Measurements from ENCODE around the gene IRF2. TPM values are rescaled to one million over a fixed set of nuclear protein-coding genes. Genes with fewer than 3 reads are reported as not detected.

The IRF2 gene
- total RNA-seq (2014; rRNA removed; shearing (Covaris generic)), result 10.7 and 33.4 TPM in 2 replicates

DNA sequence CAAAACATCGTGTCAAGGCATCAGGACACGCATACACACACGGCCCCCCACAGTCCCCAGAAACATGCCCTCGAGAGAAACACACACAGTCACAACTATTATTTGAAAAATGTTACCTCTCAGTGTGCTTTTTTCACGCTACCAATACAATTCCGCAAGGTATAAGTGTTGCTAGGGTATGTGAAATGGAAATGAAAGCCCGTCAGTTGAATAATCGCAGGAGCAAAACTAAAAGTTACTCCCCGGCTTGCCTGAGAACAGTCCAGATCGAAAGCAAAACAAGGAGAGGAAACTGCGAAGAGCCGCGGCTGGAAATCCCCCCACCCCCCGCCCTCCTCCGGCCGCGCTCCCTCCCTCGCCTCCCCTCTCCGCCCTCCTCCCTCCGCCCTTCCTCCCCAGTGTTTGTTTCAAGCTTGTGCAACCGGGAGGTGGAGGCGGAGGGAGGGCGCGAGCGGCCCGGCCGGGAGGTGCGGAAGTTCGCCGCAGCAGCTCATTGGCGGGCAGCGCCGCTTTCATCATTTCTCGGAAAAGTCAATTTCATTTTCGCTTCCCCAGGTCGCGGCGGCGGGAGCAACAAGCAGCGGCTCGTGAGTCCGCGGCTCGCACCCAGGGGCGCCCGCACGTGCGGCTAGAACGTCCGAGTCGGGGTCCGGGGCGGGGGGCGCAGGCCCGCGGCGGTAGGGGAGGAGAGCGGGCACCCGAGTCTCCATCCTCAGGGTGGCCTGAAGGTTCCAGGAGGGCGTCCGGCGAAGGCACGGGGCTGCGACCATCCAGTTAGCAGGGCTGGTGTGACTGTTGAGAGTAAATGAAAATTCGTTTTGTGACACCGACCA is at the start of gene IRF2:
Gene IRF2 (minus strand): TSS at position 288 of the 833 bp plus-strand sequence. CDS start 45,486 bp downstream, outside the sequence.
- DNase-seq (ENCODE audit: low read depth), result peak; percentile 95

DNA sequence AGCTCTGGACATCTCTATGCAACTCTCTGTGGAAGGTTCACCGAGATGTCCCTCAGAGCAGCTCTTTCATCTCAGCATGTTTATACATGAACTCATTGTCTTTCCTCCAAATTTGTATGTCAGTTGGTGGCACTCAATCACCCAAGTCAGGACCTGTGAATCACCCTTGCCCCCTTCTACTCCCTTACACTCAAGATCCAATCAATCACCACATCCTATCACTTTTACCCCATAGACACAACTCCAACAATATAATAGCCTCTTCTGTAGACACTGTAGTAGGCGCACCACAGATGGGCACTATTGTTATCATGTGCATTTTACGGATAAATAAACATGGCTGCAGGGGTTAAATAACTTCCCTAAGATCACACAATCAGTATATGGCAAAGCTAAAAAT is 41.3 kb upstream of the IRF2 start:
- DNase-seq (ENCODE audit: low read depth), result no peak

- DNase-seq (ENCODE audit: low read depth), result peak; percentile 63
Measured at GRCh38 chr4:184514121-184514988, 40.0 kb upstream of the IRF2 start.

- no peak for DNase-seq (ENCODE audit: low read depth)
Measured at GRCh38 chr4:184513802-184514120, 39.4 kb upstream of the IRF2 start.

DNA sequence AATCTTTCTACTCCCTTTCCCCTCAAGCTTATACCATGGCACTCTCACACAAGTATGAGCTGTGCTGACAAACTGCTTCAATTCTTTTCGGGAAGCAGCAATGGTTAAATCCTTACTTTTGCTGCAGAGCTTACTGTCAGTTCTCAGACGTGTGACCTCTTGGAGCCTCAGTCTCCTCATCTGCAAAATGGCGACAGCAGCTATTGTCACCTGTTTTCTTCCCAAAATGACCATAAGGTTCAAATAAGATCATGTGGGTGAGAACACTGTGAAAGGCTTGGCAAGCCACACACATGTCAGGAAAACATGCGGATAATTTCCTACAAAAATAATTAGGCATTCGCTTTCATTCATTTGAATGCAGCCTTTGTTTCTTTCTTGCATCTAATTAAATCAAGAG is 36.8 kb upstream of the IRF2 start:
- DNase-seq (ENCODE audit: low read depth), result no peak

DNA sequence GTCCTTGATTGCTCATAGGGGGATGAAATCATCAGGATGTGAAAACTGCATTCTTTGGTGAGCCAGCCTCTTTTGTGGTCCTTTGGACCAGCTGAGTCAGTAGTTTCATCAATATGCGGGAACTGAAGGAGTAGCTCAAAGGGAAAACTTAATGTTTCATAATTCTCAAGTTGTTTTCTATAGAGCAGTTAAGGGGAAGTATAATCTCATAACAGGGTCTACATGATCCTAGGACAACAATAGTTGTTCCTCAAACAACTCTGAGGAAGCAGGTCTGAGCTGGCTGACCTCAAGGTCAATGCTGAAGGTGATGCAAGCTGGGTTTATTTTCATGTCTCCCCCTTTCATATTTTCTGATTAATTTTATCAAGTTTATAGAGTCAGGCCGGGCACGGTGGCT is 36.1 kb upstream of the IRF2 start:
- DNase-seq (ENCODE audit: low read depth), result no peak

DNA sequence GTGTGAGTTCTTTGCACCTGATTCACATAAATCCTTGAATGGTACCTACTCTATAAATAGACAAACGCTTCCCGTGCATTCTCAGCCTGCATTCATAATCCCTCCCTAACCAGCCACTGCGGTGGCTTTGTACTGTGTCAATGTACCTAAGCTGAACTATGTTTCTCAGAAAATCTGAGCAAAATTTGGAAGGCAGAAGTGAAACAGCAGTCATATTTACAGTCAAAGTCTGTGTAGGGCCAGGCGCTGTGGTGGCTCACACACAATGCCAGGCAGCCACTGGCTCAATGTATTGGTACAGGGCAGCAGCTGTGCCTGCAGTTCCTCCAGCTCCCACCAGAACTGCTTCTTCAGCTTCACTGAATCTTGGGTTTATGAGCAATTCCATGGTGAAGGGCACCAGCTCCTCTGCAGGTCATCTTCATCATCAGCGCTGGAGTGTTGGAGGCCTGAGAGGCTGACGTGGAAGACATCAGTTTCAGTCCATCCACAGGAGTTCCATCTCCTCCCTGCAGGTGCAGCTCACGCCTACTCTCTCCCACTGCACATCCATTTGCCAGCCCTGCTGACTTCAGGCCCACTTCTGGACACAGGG is 32.3 kb upstream of the IRF2 start:
- DNase-seq (ENCODE audit: low read depth), result peak; percentile 2

DNA sequence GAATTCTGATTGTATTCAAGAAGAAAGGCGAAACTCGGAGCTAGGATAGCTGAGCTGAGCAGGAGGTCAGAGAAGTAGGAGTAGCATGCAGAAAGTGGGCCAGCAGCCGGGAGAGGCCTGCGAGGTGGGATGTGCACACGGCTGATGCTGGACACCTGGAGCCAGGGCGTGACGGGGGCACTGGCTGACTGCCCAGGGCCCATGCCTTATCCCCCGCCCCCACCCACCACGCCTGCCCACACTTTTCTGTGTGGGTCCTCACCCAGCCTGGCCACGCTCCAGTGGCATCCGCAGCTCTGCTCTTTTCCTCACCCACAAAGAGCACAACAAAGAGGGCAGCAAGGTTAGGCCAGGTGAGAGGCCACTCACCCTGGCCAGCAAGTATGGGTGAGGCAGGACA is 30.0 kb upstream of the IRF2 start:
- no peak for DNase-seq (ENCODE audit: low read depth)

- DNase-seq (ENCODE audit: low read depth), result peak; percentile 9
Measured at GRCh38 chr4:184503869-184504300, 29.5 kb upstream of the IRF2 start.

DNA sequence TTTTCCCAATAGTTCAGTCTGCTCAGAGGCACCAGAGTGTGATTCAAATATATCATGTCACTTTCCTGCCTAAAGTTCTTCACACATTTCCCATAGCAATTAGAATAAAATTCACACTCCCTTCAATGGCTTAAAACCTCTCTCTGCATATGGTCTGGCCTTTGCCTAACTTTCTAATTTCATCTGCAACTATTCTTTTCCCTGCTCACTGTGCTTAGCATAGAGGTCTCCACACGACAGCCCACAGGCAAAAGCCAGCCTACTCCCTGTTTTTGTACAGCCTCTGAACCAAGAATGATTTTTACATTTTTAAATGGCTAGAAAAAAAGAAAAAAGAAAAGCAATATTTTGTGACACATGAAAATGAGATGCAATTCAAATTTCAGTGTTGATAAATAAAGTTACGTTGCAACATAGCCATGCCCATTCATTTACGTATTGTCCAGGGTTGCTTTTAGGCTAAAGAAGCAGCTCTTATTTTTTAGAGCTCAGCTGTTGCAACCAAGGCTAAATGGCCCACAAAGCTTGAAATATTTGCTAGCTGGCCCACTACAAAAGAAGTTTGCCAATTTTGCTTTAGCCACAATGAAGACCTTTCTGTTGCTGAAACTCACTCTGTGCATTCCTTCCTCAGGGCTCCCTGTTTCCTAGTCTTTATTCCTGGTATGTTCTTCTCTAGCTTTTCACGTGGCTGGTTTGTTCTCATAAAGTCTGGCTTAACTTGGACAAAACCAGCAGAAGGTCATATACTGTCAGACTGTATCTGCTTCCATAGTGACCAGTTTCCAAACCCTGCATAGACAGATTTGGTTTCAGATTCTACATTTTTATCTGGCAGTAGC is 26.6 kb upstream of the IRF2 start:
- DNase-seq (ENCODE audit: low read depth), result no peak

DNA sequence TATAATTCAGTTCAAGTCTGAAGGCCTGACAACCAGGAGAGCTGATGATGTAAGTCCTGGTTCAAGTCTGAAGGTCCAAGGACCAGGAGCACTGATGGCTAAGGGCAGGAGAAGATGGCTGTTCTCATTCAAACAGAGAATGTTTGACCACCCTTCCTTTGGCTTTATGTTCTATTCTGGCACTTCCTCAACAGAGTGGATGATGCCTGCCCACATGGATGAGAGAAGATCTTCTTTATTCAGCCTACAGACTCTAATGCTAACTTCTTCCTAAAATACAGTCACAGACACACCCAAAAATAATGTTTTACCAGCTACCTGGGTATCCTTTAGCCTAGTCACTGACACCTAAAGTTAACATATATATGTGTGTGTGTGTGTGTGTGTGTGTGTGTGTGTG is 25.6 kb upstream of the IRF2 start:
- no peak for DNase-seq (ENCODE audit: low read depth)

GRCh38 chr4:184498598-184498997 is 24.2 kb upstream of the IRF2 start:
- DNase-seq (ENCODE audit: low read depth), result no peak

GRCh38 chr4:184489771-184490170 is 15.4 kb upstream of the IRF2 start:
- DNase-seq (ENCODE audit: low read depth), result no peak

DNA sequence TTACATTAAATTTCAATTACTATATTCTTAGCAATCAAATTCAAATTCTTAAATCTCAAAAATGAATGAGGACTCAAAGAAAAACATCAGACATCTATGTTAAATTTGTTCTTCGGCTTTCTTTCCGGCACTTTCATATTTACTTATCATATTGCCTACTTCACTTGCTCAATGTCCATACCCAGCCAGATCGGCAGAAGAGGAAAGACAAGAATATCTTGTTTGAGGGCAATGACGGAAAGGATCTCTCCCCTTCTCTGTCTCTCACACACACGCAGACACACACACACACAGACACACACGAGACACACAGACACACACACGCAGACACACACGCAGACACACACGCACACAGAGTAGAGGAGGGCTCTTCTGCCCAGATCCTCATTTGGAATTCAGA is 13.2 kb upstream of the IRF2 start:
- DNase-seq (ENCODE audit: low read depth), result no peak

- DNase-seq (ENCODE audit: low read depth), result no peak
Measured at GRCh38 chr4:184485279-184485678, 10.9 kb upstream of the IRF2 start.

DNA sequence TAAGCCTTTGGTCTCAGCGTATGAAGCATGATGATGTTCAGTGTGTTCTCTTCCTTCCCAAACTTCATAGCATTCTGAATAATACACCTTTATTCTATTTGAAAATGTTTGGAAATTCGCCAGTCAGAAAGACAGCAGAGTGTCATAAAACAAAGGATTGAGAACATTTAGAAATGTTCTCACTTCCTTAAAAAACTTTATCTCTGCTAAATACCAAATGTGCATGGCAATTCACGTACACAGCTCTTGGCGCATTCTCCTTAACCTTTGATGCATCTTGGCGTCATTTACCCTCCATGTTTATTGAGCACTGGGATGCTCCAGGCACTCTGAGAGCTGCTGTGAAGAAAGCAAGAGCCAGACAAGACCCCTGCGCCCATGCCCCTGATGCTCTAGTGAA is 7.2 kb upstream of the IRF2 start:
- no peak for DNase-seq (ENCODE audit: low read depth)

- DNase-seq (ENCODE audit: low read depth), result no peak
Measured at GRCh38 chr4:184479516-184479950, 5.2 kb upstream of the IRF2 start.

DNA sequence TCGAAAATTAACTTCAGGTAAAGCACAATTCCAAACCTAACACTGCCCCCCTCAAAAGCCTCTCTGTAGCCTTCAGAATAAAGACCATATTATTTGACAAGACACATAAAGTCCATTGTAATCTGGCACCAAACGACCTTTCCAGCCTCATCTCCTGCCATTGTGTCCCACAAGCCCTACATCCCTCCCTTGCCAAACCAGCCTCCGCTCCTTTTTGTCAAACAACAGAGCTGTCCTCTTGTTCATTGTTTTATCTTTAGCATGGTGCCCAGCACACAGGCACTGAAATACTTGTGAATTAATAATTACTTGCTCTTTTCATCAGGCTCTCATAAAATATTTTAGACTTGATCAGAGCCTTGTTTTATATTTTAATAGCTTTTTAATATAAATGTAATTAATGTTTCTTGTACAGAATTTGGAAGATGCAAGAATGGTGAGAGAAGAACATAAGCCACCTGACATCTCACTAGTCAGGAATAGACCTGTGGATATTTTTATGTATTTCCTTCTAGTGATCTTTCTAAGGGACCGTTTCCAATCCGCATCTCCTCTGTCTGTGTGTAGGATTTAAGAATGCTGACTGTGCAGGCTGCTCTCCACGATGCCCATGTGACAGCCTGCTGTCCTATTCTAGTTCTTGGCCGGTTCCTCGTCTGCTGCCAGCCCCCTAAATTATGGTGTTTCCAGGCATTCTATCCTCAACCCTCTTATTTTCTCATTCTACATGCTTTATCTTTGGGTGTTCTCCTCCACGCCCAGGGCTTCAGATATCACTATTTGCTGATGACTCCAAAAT is 3.0 kb upstream of the IRF2 start:
- DNase-seq (ENCODE audit: low read depth), result no peak

GRCh38 chr4:184476695-184477094 is 2.3 kb upstream of the IRF2 start:
- no peak for DNase-seq (ENCODE audit: low read depth)

- no peak for DNase-seq (ENCODE audit: low read depth)
Measured at GRCh38 chr4:184475498-184475897, 1.1 kb upstream of the IRF2 start.

- peak; percentile 27 for DNase-seq (ENCODE audit: low read depth)
Measured at GRCh38 chr4:184475096-184475461, 729 bp upstream of the IRF2 start.
